ENCODE results near the gene MAL. TPM values are rescaled to one million over a fixed set of nuclear protein-coding genes. Genes with fewer than 3 reads are reported as not detected.

MAL gene
- total and polyA plus RNA-seq, 2 experiments from 2014 or later = 0.24 to 0.31 TPM

- H3K4me3 ChIP-seq = no peak overlapping the region
- DNase-seq (ENCODE audit: low spot score) (no peak), ATAC-seq (no peak)
- Mint-ChIP-seq H3K4me1 (no peaks in the 10 kb centered on the region), H3K9me3 (no peaks in the 10 kb centered on the region), H3K36me3 (ENCODE audit: low read depth) (no peaks in the 10 kb centered on the region), H3K27me3 (ENCODE audit: insufficient read depth, low read depth, poor library complexity) (peaks cover 10% of the 10 kb centered on the region), H3K4me3 (no peak overlapping the region), H3K27ac (no peak overlapping the region)
- H3K27me3 ChIP-seq (ENCODE audit: insufficient read depth) = 0 out of 2 replicates have a peak, but pooled peaks cover 7% of the 10 kb centered on the region
- no peak for TF ChIP-seq REST (IDR thresholded peaks at IDR 0.05; ENCODE audit: unreplicated experiment)
- no peak for TF ChIP-seq POLR2AphosphoS5 (IDR thresholded peaks at IDR 0.05; ENCODE audit: low read depth)
- TF ChIP-seq ETS1 (IDR thresholded peaks at IDR 0.05) = no peak
- no peak for TF ChIP-seq JUNB (IDR thresholded peaks at IDR 0.05; ENCODE audit: unreplicated experiment)
- no peak for TF ChIP-seq EZH2 (IDR thresholded peaks at IDR 0.05; ENCODE audit: low read depth, unreplicated experiment)
- no peak for TF ChIP-seq ZNF114 (CRISPR knock-in tag; IDR thresholded peaks at IDR 0.05)
- TF ChIP-seq CREB1 (CRISPR knock-in tag; IDR thresholded peaks at IDR 0.05; ENCODE audit: low read depth) = no peak
- TF ChIP-seq CTCF (conservative IDR thresholded peaks at IDR 0.05; ENCODE audit: low read depth in 2 of 2) = no peak
- TF ChIP-seq ZNF331 (CRISPR knock-in tag; IDR thresholded peaks at IDR 0.05; ENCODE audit: low read depth) = no peak
- H3F3A ChIP-seq (replicated peaks; ENCODE audit: low read depth) = no peaks in the 10 kb centered on the region
- H3K27ac ChIP-seq (ENCODE audit: low read depth) = no peak overlapping the region
- no peaks in the 10 kb centered on the region for H3K9me2 ChIP-seq (ENCODE audit: insufficient read depth)
- H3K4me1 ChIP-seq (ENCODE audit: insufficient read depth) = no peaks in the 10 kb centered on the region
- H3K79me2 ChIP-seq (replicated peaks; ENCODE audit: insufficient read depth) = no peaks in the 10 kb centered on the region
- H4K20me1 ChIP-seq (replicated peaks; ENCODE audit: insufficient read depth) = no peaks in the 10 kb centered on the region; the same call in 1 of the 2 replicates
- no peaks in the 10 kb centered on the region for H3K36me3 ChIP-seq (ENCODE audit: insufficient read depth)
- H3K4me2 ChIP-seq = no peak overlapping the region
- no peak overlapping the region for H2AFZ ChIP-seq
Observed at GRCh38 chr2:95071856-95072255, 46.3 kb downstream of the MAL start.

GRCh38 chr2:95072424-95072823 is 46.9 kb downstream of the MAL start:
- peaks cover 9% of the 10 kb centered on the region; the same call in 1 of the 2 replicates for H3K27me3 ChIP-seq (ENCODE audit: insufficient read depth)
- no peaks in the 10 kb centered on the region for H3K79me2 ChIP-seq (replicated peaks; ENCODE audit: insufficient read depth)
- no peak overlapping the region for H3K4me3 ChIP-seq
- Mint-ChIP-seq H3K36me3 (ENCODE audit: low read depth) (no peaks in the 10 kb centered on the region), H3K27ac (no peak overlapping the region), H3K4me3 (no peak overlapping the region), H3K27me3 (ENCODE audit: insufficient read depth, low read depth, poor library complexity) (peaks cover 12% of the 10 kb centered on the region), H3K9me3 (no peaks in the 10 kb centered on the region), H3K4me1 (peaks cover 3% of the 10 kb centered on the region; the same call in 2 of the 3 replicates)
- no peak overlapping the region for H3K27ac ChIP-seq (ENCODE audit: low read depth)
- no peak for ATAC-seq
- no peaks in the 10 kb centered on the region for H3F3A ChIP-seq (replicated peaks; ENCODE audit: low read depth)
- no peaks in the 10 kb centered on the region; the same call in 1 of the 2 replicates for H4K20me1 ChIP-seq (replicated peaks; ENCODE audit: insufficient read depth)
- no peak overlapping the region for H3K4me2 ChIP-seq
- 0 out of 2 replicates have a peak, but pooled peaks cover 2% of the 10 kb centered on the region for H3K4me1 ChIP-seq (ENCODE audit: insufficient read depth)
- H3K9me2 ChIP-seq (ENCODE audit: insufficient read depth) = no peaks in the 10 kb centered on the region
- no peak for DNase-seq (ENCODE audit: low spot score)
- H2AFZ ChIP-seq = no peak overlapping the region
- H3K36me3 ChIP-seq (ENCODE audit: insufficient read depth) = no peaks in the 10 kb centered on the region
- TF ChIP-seq CTCF (conservative IDR thresholded peaks at IDR 0.05; ENCODE audit: low read depth in 2 of 2) = no peak
- no peak for TF ChIP-seq NANOG (IDR thresholded peaks at IDR 0.05; ENCODE audit: borderline replicate concordance)
- TF ChIP-seq CREB1 (CRISPR knock-in tag; IDR thresholded peaks at IDR 0.05; ENCODE audit: low read depth) = no peak
- TF ChIP-seq STAT1 (IDR thresholded peaks at IDR 0.05; ENCODE audit: unreplicated experiment) = no peak
